Stimulated activated CD4-positive, alpha-beta T cell treated with anti-CD3 and anti-CD28 coated beads, TNF-alpha, amount 100 ng/mL, for 4 hours (primary cell): ENCODE measurements around the gene IGFBP4.

Experiments used
- DNase-seq, 3 experiments: peaks; one replicate each; pipeline ENCODE4 v3.0.0-alpha.2; 2020; ENCODE audit warnings: low read depth in 3 of 3

Gene IGFBP4

GRCh38 chr17:40471846-40472732, 28.8 kb downstream of the IGFBP4 start:
- no peak for DNase-seq

- DNase-seq: no peak
These were observed 29.6 kb downstream of the IGFBP4 start for GRCh38 chr17:40472733-40473452.

- DNase-seq: no peak
These were observed 30.5 kb downstream of the IGFBP4 start for GRCh38 chr17:40473573-40474365.

GRCh38 chr17:40474419-40475002, 31.3 kb downstream of the IGFBP4 start:
- DNase-seq: no peak

- no peak for DNase-seq
These were observed 32.1 kb downstream of the IGFBP4 start for GRCh38 chr17:40475234-40475908.

GRCh38 chr17:40477796-40478195, 34.5 kb downstream of the IGFBP4 start:
- no peak for DNase-seq

- DNase-seq: no peak
These were observed 35.2 kb downstream of the IGFBP4 start for GRCh38 chr17:40478486-40478885.

- no peak for DNase-seq
These were observed 36.7 kb downstream of the IGFBP4 start for GRCh38 chr17:40479754-40480480.

GRCh38 chr17:40480501-40481003, 37.3 kb downstream of the IGFBP4 start:
- DNase-seq: peak; percentile 58 to 68 (median 64)

- no peak for DNase-seq
These were observed 37.9 kb downstream of the IGFBP4 start for GRCh38 chr17:40481106-40481505.

- no peak for DNase-seq
These were observed 39.5 kb downstream of the IGFBP4 start for GRCh38 chr17:40482722-40483121.

GRCh38 chr17:40483679-40484078, 40.4 kb downstream of the IGFBP4 start:
- no peak for DNase-seq

GRCh38 chr17:40484285-40484972, 41.2 kb downstream of the IGFBP4 start:
- no peak for DNase-seq

GRCh38 chr17:40484973-40485530, 41.8 kb downstream of the IGFBP4 start:
- DNase-seq: no peak

- DNase-seq: peak in 1 of 3 experiments; percentile 22
These were observed 42.7 kb downstream of the IGFBP4 start for GRCh38 chr17:40485851-40486521.

- no peak for DNase-seq
These were observed 43.5 kb downstream of the IGFBP4 start for GRCh38 chr17:40486522-40487370.

GRCh38 chr17:40487371-40488020, 44.2 kb downstream of the IGFBP4 start:
- no peak for DNase-seq
